IPS-18c (cell line): ENCODE data around the gene UBL4A.
A peak's percentile ranks its signal among the peaks of the same experiment; 100 is the strongest.

Experiments used
- H3K4me3 ChIP-seq: 2 replicates; pipeline ENCODE4 v1.7.0; 2013; ENCODE audit warnings: low read depth, mild to moderate bottlenecking, low read length, moderate library complexity; ENCODE audit not compliant: insufficient read depth
- H3K9me3 ChIP-seq: one replicate; pipeline ENCODE4 v1.6.1; 2013; ENCODE audit warnings: mild to moderate bottlenecking, low read length, moderate library complexity; ENCODE audit not compliant: control insufficient read depth, insufficient read depth

The UBL4A gene

GRCh38 chrX:154488336-154489075, 2.1 kb upstream of the UBL4A start:
- Histone ChIP-seq H3K4me3 (0 out of 2 replicates have a peak overlapping the region, but pooled peaks have one; percentile 15), H3K9me3 (peaks cover 13% of the 10 kb centered on the region)

DNA sequence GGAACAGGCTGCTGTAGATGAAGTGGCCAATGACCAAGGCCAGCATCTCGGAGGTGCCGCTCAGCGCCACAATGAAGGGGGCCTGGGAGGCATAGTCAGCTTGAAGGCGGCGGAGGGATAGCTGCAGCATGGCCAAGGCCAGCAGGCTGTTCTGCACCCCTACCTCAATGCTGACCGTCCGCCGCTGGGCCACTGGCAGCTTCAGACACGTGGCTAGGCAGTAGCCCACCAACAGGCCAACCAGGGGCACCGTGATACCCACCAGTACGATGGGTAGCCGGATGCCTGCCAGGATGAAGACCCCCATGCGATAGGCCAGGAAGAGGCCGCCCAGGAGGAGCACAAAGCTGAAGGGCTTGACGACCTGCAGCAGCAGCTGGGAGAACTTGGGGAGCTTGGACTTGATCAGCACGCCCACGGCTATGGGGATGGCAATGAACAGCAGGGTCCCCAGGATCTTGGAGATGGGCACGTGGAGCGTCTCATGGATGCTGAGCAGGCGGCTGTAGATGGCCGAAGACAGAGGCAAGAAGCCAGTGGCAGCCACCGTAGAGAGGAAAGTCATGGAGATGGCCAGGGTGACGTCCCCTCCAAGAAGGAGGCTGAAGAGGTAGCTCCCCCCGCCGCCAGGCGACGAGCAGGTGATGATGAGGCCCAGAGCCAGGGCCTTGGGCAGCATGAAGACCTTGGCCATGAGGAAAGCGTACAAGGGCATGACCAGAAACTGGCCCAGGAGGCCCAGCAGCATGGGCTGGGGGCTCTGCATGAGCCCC, 1.3 kb upstream of the UBL4A start:
- Histone ChIP-seq H3K4me3 (no peak overlapping the region; the same call in 1 of the 2 replicates), H3K9me3 (peaks cover 13% of the 10 kb centered on the region)

DNA sequence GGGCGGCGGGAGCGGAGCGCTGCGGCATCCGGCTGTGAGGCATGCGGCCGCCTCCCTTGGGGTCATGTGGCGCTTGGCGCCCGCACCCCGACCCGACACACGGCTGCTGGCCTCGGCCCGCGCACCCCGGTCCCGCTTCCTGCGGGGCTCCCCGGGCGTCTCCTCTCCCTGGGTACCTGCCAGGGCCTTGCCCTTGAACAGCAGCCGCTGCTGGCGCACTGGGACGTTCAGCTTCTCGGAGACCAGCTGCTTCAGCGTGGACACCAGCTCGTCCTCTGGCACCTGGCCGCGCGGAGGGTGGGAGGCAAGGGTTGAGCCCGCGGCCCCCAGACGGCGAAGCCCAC, 391 bp downstream of the UBL4A start:
- Histone ChIP-seq H3K9me3 (peaks cover 18% of the 10 kb centered on the region), H3K4me3 (peak overlapping the region; percentile 44)

DNA sequence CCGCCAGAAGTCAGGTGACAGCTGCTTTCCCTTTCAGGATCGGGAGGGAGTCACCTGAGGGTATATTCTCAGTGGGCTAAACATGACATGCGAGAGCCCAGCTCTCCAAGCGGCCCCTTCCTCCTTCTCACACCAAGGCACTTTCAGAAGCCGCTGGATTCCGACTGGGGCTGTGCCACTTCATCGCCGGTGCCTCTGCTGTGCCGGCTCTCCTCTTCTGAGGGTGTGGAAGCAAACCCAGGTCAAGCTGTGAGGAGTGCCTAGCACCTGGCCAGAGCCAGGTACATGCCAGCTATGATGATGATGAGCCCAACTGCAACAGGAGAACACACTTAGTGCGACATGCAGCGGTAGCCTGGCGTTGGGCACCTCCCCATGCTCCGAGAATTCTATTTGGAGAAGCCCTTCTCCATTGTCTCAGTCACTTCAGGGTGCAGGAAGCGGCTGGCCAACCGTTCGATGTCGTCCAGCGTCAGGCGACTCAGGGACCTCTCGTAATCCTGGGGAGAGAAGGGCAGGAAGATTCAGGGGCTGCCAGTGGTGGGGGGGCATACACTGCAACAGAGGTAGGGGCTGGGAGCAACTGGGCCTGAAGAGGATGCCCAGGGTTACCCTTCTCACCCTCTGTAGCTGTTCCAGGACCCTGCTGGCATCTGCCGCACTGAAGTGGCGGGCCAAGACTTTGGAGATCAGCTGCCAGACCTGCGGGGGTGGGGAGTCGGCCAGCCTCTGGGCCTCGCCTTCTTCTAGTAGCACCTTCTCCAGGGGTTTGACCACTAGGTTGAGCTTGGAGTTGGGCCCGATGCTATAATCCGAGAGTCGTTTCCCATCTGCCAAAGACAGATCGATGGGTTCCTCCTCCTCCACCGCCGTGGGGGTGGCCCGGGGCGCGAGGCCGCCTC, 1.0 kb downstream of the UBL4A start:
- H3K4me3 ChIP-seq, result peak overlapping the region; percentile 44
- peaks cover 16% of the 10 kb centered on the region for H3K9me3 ChIP-seq

GRCh38 chrX:154484255-154485149, 1.9 kb downstream of the UBL4A start:
- no peak overlapping the region; the same call in 1 of the 2 replicates for H3K4me3 ChIP-seq

DNA sequence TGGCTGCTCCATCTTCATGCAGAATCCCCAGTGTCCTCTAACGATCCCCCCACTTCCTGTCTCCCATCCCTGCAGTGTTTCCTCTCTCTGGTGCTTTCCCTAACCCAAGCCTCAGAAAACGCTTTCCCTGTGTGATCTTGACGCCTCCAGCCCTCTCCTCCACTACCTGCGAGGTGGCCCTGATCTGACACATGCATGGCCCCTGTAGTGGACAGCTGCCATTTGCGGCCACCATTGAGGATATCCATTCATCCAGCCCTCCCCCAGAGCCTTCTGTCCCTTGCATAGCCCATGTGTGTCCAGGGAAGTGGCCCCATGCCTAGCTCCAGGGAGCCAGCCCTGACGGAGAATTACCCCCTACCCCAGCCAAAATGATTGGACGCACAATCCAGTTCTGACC, 3.1 kb downstream of the UBL4A start:
- peaks cover 18% of the 10 kb centered on the region for H3K9me3 ChIP-seq
- H3K4me3 ChIP-seq, result no peak overlapping the region

More at GRCh38 chrX:154484255-154485149, 1.9 kb downstream of the UBL4A start:
- peaks cover 16% of the 10 kb centered on the region for H3K9me3 ChIP-seq

- Histone ChIP-seq H3K9me3 (peaks cover 16% of the 10 kb centered on the region), H3K4me3 (no peak overlapping the region)
Observed at GRCh38 chrX:154482786-154483185, 3.6 kb downstream of the UBL4A start.

- H3K4me3 ChIP-seq, result no peak overlapping the region
- H3K9me3 ChIP-seq, result peaks cover 14% of the 10 kb centered on the region
Observed at GRCh38 chrX:154481911-154482601, 4.4 kb downstream of the UBL4A start.

DNA sequence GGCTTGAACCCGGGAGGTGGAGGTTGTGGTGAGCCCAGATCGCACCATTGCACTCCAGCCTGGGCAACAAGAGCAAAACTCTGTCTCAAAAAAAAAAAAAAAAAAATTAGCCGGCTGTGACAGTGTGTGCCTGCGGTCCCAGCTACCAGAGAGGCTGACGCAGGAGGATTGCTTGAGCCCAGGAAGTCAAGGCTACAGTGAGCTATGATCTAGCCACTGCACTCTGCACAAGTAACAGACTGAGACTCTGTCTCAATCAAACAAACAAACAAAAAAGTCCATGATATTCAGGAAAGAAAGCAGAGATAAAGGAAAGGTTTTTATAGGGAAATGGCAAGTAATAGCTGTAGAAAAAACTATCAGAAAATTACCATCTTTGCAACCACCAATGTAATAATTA, 5.2 kb downstream of the UBL4A start:
- H3K9me3 ChIP-seq, result peaks cover 13% of the 10 kb centered on the region

GRCh38 chrX:154478728-154479622, 7.4 kb downstream of the UBL4A start, which contains the start of gene LAGE3:
LAGE3 (minus strand) TSS chrX:154479281; CDS start chrX:154478915, 366 bp downstream.
- peaks cover 9% of the 10 kb centered on the region for H3K9me3 ChIP-seq
- H3K4me3 ChIP-seq, result peak within 1 kb of the TSS; percentile 49

More for the DNA sequence above, 5.2 kb downstream of the UBL4A start:
- no peak overlapping the region for H3K4me3 ChIP-seq

- Histone ChIP-seq H3K9me3 (peaks cover 15% of the 10 kb centered on the region), H3K4me3 (peak overlapping the region; percentile 49)
Observed at GRCh38 chrX:154477891-154478477, 8.4 kb downstream of the UBL4A start.

DNA sequence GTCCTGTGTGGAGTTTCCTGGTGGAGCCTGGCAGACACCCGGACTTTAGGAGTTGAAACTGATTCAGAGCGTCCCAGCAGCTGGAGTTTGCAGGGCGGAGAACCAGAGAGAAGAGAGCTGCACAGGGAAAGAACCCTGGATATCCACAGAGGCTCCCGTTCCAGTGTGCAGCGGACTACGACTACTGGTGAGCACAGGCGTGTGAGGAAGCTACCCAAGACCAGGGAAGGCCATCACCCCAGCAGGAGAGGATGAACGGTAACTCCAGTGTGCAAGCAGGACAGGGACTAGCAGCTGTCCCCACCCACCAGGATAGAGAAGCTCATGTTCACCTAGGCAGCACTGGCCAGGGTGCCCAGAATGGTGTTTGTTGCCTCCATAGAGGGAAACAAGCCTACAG, 9.6 kb downstream of the UBL4A start:
- H3K9me3 ChIP-seq, result peaks cover 15% of the 10 kb centered on the region

DNA sequence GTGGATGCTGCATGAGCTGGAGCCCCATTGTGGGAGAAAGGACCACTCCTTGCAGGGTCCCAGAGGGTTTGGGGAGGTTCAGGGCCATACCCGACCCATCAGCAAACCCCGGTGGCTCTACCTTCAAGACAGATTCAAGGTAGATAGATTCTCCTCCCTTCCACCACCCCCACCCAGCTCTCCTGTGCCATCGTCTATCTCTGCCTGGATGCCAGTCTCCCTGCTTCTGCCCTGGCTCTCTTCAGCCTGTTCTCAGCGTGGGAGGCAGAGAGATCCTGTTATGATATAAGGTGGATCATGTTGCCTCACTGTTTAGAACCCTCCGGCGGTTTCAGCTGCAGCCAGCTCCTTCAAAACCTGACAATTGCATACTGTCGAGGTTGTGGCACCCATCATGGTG, 12.7 kb downstream of the UBL4A start:
- peaks cover 12% of the 10 kb centered on the region for H3K9me3 ChIP-seq

More for the DNA sequence above, 9.6 kb downstream of the UBL4A start:
- H3K4me3 ChIP-seq, result no peak overlapping the region

GRCh38 chrX:154472685-154473632, 13.5 kb downstream of the UBL4A start:
- peaks cover 13% of the 10 kb centered on the region for H3K9me3 ChIP-seq
- H3K4me3 ChIP-seq, result no peak overlapping the region

More for the DNA sequence above, 12.7 kb downstream of the UBL4A start:
- H3K4me3 ChIP-seq, result no peak overlapping the region
